OCI-LY1 (cell line): Measurements from ENCODE around the gene CUX1.

ENCODE experiments used
- EZH2 ChIP-seq: fragments of 200-600 bp; sonication (generic), shearing (Covaris generic); IDR thresholded peaks from 2 replicates; pipeline ENCODE4 v1.8.0; 2017; ENCODE audit warnings: borderline replicate concordance, mixed run types, mild to moderate bottlenecking, antibody characterized with exemption, low read length, moderate library complexity, mixed read lengths
- TF ChIP-seq, protein P1 (sequence below): fragments of 200-600 bp; sonication (generic), shearing (Covaris generic); IDR thresholded peaks from 2 replicates; pipeline ENCODE4 v1.5.1; 2017; ENCODE audit warnings: mild to moderate bottlenecking, antibody characterized with exemption, low read length, moderate library complexity, mixed read lengths

GRCh38 chr7:101823096-101823495, 5.7 kb downstream of the CUX1 start:
- TF ChIP-seq, protein P1, sequence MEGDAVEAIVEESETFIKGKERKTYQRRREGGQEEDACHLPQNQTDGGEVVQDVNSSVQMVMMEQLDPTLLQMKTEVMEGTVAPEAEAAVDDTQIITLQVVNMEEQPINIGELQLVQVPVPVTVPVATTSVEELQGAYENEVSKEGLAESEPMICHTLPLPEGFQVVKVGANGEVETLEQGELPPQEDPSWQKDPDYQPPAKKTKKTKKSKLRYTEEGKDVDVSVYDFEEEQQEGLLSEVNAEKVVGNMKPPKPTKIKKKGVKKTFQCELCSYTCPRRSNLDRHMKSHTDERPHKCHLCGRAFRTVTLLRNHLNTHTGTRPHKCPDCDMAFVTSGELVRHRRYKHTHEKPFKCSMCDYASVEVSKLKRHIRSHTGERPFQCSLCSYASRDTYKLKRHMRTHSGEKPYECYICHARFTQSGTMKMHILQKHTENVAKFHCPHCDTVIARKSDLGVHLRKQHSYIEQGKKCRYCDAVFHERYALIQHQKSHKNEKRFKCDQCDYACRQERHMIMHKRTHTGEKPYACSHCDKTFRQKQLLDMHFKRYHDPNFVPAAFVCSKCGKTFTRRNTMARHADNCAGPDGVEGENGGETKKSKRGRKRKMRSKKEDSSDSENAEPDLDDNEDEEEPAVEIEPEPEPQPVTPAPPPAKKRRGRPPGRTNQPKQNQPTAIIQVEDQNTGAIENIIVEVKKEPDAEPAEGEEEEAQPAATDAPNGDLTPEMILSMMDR = no peak
- no peak for TF ChIP-seq EZH2
